OCI-LY1 (cell line): Measurements from ENCODE around the gene PTPN22.

ENCODE experiments used
- H2AFZ ChIP-seq: fragments of 200-600 bp; sonication (generic), shearing (Covaris generic); 2 replicates; pipeline ENCODE4 v1.6.0; 2014; ENCODE audit warnings: antibody characterized with exemption, mild to moderate bottlenecking, low read length
- H3F3A ChIP-seq: fragments of 200-600 bp; sonication (generic), shearing (Covaris generic); 2 replicates; pipeline ENCODE4 v1.6.0; 2014; ENCODE audit warnings: mild to moderate bottlenecking, antibody characterized with exemption, low read length, moderate library complexity; ENCODE audit not compliant: insufficient read depth
- H3K27ac ChIP-seq: fragments of 200-600 bp; sonication (generic); 2 replicates; pipeline ENCODE4 v1.5.1; 2014; ENCODE audit warnings: low read length, mixed run types, mild to moderate bottlenecking, low read depth; ENCODE audit not compliant: poor library complexity, severe bottlenecking
- H3K27me3 ChIP-seq: fragments of 200-600 bp; sonication (generic); 2 replicates; pipeline ENCODE4 v1.6.0; 2014; ENCODE audit warnings: antibody characterized with exemption, mild to moderate bottlenecking, low read length, moderate library complexity; ENCODE audit not compliant: insufficient read depth
- H3K36me3 ChIP-seq: fragments of 200-600 bp; sonication (generic); 2 replicates; pipeline ENCODE4 v1.6.1; 2014; ENCODE audit warnings: mild to moderate bottlenecking, antibody characterized with exemption, low read length, moderate library complexity, mixed read lengths; ENCODE audit not compliant: insufficient read depth
- H3K4me1 ChIP-seq: fragments of 200-600 bp; sonication (generic); 2 replicates; pipeline ENCODE4 v1.5.1; 2014; ENCODE audit warnings: mild to moderate bottlenecking, low read length, moderate library complexity; ENCODE audit not compliant: insufficient read depth, severe bottlenecking
- H3K4me2 ChIP-seq: fragments of 200-600 bp; sonication (generic), shearing (Covaris generic); 2 replicates; pipeline ENCODE4 v1.6.1; 2014; ENCODE audit warnings: low read length
- H3K4me3 ChIP-seq: fragments of 200-600 bp; sonication (generic); 2 replicates; pipeline ENCODE4 v1.5.1; 2014; ENCODE audit warnings: low read length, low read depth, mild to moderate bottlenecking, mixed read lengths; ENCODE audit not compliant: poor library complexity, severe bottlenecking
- H3K79me2 ChIP-seq: fragments of 200-600 bp; shearing (Covaris generic); 2 replicates; pipeline ENCODE4 v1.6.1; 2016; ENCODE audit warnings: mixed run types, low read length, mixed read lengths; ENCODE audit not compliant: insufficient read depth
- H3K9ac ChIP-seq: fragments of 200-600 bp; sonication (generic), shearing (Covaris generic); 2 replicates; pipeline ENCODE4 v1.6.1; 2014; ENCODE audit warnings: mild to moderate bottlenecking, low read length, mixed read lengths
- H3K9me2 ChIP-seq: fragments of 200-600 bp; sonication (generic), shearing (Covaris generic); 2 replicates; pipeline ENCODE4 v1.6.1; 2014; ENCODE audit warnings: low read depth, mild to moderate bottlenecking, low read length, mixed read lengths
- H3K9me3 ChIP-seq: fragments of 200-600 bp; shearing (Covaris generic); 2 replicates; pipeline ENCODE4 v1.6.1; 2014; ENCODE audit warnings: low read length, mixed read lengths
- H4K20me1 ChIP-seq: fragments of 200-600 bp; sonication (generic), shearing (Covaris generic); 2 replicates; pipeline ENCODE4 v1.6.0; 2016; ENCODE audit warnings: mild to moderate bottlenecking, low read length; ENCODE audit not compliant: insufficient read depth
- EZH2 ChIP-seq: fragments of 200-600 bp; sonication (generic), shearing (Covaris generic); IDR thresholded peaks from 2 replicates; pipeline ENCODE4 v1.8.0; 2017; ENCODE audit warnings: borderline replicate concordance, mixed run types, mild to moderate bottlenecking, antibody characterized with exemption, low read length, moderate library complexity, mixed read lengths
- TF ChIP-seq, protein P1 (sequence below): fragments of 200-600 bp; sonication (generic), shearing (Covaris generic); IDR thresholded peaks from 2 replicates; pipeline ENCODE4 v1.5.1; 2017; ENCODE audit warnings: mild to moderate bottlenecking, antibody characterized with exemption, low read length, moderate library complexity, mixed read lengths

PTPN22 gene

GRCh38 chr1:113912594-113913311 is 41.2 kb upstream of the PTPN22 start:
- TF ChIP-seq EZH2, result no peak
- TF ChIP-seq, protein P1, sequence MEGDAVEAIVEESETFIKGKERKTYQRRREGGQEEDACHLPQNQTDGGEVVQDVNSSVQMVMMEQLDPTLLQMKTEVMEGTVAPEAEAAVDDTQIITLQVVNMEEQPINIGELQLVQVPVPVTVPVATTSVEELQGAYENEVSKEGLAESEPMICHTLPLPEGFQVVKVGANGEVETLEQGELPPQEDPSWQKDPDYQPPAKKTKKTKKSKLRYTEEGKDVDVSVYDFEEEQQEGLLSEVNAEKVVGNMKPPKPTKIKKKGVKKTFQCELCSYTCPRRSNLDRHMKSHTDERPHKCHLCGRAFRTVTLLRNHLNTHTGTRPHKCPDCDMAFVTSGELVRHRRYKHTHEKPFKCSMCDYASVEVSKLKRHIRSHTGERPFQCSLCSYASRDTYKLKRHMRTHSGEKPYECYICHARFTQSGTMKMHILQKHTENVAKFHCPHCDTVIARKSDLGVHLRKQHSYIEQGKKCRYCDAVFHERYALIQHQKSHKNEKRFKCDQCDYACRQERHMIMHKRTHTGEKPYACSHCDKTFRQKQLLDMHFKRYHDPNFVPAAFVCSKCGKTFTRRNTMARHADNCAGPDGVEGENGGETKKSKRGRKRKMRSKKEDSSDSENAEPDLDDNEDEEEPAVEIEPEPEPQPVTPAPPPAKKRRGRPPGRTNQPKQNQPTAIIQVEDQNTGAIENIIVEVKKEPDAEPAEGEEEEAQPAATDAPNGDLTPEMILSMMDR, result no peak
- Histone ChIP-seq H3K36me3 (peaks cover 38% of the 10 kb centered on the region), H3K9me2 (no peaks in the 10 kb centered on the region), H3K9me3 (no peaks in the 10 kb centered on the region), H4K20me1 (no peaks in the 10 kb centered on the region), H3K27ac (no peak overlapping the region), H3F3A (no peaks in the 10 kb centered on the region; the same call in 1 of the 2 replicates), H3K27me3 (no peaks in the 10 kb centered on the region), H2AFZ (no peak overlapping the region), H3K4me3 (no peak overlapping the region), H3K4me2 (no peak overlapping the region), H3K4me1 (no peaks in the 10 kb centered on the region), H3K9ac (no peak overlapping the region), H3K79me2 (no peaks in the 10 kb centered on the region)

DNA sequence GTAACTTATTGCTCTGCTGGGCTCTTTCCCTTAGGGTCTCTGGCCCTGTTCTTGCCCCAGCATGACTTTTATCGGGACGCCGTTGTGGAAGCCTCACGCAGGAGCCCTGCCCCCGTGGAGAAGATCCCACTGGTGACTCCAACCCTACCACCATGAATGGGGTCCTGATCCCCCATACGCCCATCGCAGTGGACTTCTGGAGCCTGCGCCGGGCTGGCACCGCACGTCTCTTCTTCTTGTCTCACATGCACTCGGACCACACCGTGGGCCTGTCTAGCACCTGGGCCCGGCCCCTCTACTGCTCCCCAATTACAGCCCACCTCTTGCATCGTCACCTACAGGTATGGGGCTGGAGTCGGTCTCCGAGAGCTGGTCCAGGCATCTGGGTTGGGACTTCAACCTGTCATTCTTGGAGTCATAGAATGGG is 33.9 kb upstream of the PTPN22 start:
- Histone ChIP-seq H3K9ac (peak overlapping the region; percentile 87), H3K4me3 (peak overlapping the region; percentile 86), H3K9me3 (no peaks in the 10 kb centered on the region), H3K36me3 (peaks cover 36% of the 10 kb centered on the region), H3K4me1 (peaks cover 27% of the 10 kb centered on the region), H3K79me2 (peaks cover 13% of the 10 kb centered on the region; the same call in 1 of the 2 replicates), H3F3A (no peaks in the 10 kb centered on the region; the same call in 1 of the 2 replicates), H3K4me2 (peak overlapping the region; percentile 70), H3K27ac (peak overlapping the region; percentile 53), H3K27me3 (no peaks in the 10 kb centered on the region), H3K9me2 (no peaks in the 10 kb centered on the region), H4K20me1 (no peaks in the 10 kb centered on the region), H2AFZ (peak overlapping the region; percentile 68; the same call in 1 of the 2 replicates)
- TF ChIP-seq, protein P1, result no peak
- no peak for TF ChIP-seq EZH2

- peak within 1 kb of the TSS; percentile 68; the same call in 1 of the 2 replicates for H2AFZ ChIP-seq
- no peak for TF ChIP-seq EZH2
- TF ChIP-seq, protein P1, result peak; percentile 65
- H3F3A ChIP-seq, result no peaks in the 10 kb centered on the region
- H3K4me3 ChIP-seq, result peak within 1 kb of the TSS; percentile 86
- H4K20me1 ChIP-seq, result no peaks in the 10 kb centered on the region
- no peaks in the 10 kb centered on the region for H3K9me3 ChIP-seq
- no peaks in the 10 kb centered on the region for H3K9me2 ChIP-seq
- H3K79me2 ChIP-seq, result peaks cover 13% of the 10 kb centered on the region; the same call in 1 of the 2 replicates
- H3K9ac ChIP-seq, result peak within 1 kb of the TSS; percentile 87
- peaks cover 27% of the 10 kb centered on the region for H3K4me1 ChIP-seq
- H3K27ac ChIP-seq, result peak within 1 kb of the TSS; percentile 67
- H3K36me3 ChIP-seq, result peaks cover 36% of the 10 kb centered on the region
- H3K4me2 ChIP-seq, result peak within 1 kb of the TSS; percentile 70
- no peaks in the 10 kb centered on the region for H3K27me3 ChIP-seq
These were observed 33.3 kb upstream of the PTPN22 start, which contains the start of the genes AP4B1 and DCLRE1B for GRCh38 chr1:113904674-113905434. AP4B1 (minus strand) TSS chr1:113904799; CDS start chr1:113904717, 82 bp downstream. DCLRE1B (plus strand) TSS chr1:113905326; CDS start chr1:113905587, 261 bp downstream.
